HG03097 (cell line): ENCODE measurements around the gene GRAMD1A.
"Not testable (repeated sequence)": the region's sequence is repeated elsewhere in the genome, so short reads cannot be mapped to it uniquely, and the experiment has no call there.

Source experiments
- ATAC-seq: cut with Tn5 transposase; IDR thresholded peaks from one replicate; pipeline ENCODE4 v1.9.1; 2021; ENCODE audit not compliant: unreplicated experiment, low FRiP score

Gene GRAMD1A

DNA sequence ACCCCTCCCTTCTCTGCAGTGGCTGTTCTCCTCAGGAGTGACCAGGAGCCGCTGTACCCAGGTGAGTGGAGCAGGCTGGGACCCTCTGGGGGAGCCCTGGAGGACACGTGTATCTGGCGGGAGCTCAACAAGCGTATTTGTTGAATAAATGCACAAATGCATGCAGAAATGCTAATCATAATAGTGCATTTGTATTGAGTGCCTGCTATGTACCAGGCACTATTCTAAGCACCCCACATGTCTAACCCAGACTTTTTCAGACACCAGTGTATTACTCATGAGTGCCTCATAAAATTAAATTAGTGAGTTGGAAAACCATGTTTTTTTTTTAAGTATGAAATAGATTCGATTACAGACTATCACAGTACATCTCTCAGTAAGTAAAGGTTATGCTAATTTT is 49.3 kb downstream of the GRAMD1A start:
- ATAC-seq: no peak

DNA sequence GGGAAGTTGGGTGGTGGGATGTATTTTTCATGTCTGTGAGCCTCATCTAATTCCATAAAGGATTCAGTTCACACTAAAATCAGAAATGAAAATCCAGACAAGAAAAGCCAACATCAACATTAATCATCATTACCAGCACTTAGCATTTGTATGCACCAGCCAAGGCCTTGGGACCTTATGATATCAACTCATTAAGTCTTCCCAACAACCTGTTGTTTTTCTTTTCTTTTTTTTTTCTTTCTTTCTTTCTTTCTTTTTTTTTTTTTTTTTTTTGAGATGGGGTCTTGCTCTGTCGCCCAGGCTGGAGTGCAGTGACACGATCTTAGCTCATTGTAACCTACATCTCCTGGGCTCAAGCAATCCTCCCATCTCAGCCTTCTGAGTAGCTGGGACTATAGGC is 50.5 kb downstream of the GRAMD1A start:
- not testable (repeated sequence) for ATAC-seq

DNA sequence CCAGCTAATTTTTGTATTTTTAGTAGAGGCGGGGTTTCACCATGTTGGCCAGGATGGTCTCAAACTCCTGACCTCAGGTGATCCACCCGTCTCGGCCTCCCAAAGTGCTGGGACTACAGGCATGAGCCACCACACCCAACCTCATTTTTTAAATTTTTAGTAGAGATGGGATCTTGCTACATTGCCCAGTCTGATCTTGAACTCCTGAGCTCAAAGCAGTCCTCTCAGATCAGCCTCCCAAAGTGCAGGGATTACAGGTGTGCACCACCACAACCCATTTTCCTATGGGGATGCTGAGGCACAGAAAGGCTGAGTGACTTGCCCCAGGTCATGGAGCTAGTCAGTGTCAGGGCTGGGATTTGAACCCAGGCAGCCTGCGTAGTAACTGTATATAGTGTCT is 51.1 kb downstream of the GRAMD1A start:
- ATAC-seq: not testable (repeated sequence)

DNA sequence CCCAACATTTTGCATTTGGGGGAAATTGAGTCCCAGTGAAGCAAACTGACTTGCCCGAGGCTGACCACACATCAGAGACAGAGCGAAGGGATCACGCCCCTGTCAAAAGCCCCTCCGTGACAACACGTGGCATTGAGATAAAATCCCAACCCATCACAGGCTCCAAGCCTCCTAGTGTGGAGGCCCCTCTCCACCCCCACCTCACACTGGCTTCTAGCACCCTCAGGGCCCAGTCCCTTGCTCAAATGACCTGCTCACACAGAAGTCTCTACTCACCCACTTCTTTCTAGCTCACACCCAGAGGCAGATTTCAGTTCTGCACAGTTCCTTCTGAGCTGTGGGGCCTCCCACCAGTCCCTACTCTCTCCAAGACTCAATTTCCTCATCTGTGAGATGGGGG is 51.7 kb downstream of the GRAMD1A start:
- ATAC-seq: no peak

DNA sequence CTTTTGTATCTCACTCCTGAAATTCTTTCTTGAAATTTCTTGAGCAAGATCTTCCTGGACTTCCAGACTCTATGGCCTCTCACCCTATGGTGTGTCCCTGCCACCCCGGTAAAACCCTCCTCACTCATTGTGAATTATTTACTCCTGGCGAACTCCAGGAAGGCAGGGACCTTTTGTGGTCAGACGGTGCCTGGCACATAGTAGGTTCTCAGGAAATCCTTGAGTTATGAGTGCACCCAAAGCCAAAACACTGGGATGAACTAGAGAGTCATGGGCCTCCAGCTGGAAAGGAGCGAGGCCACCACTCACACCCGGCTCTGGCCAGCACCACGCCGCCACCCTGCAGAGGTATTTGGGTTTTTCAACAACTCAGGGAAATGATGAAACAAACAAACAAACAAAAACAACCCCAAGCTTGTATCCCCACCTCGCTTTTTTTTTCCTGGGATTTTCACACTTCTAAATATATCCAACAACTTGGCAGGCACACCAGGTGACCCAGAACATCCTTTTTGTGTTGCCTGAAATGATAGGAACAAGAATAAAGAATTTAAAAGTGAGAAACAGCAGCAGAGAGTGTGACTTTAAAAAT is 52.6 kb downstream of the GRAMD1A start:
- no peak for ATAC-seq

DNA sequence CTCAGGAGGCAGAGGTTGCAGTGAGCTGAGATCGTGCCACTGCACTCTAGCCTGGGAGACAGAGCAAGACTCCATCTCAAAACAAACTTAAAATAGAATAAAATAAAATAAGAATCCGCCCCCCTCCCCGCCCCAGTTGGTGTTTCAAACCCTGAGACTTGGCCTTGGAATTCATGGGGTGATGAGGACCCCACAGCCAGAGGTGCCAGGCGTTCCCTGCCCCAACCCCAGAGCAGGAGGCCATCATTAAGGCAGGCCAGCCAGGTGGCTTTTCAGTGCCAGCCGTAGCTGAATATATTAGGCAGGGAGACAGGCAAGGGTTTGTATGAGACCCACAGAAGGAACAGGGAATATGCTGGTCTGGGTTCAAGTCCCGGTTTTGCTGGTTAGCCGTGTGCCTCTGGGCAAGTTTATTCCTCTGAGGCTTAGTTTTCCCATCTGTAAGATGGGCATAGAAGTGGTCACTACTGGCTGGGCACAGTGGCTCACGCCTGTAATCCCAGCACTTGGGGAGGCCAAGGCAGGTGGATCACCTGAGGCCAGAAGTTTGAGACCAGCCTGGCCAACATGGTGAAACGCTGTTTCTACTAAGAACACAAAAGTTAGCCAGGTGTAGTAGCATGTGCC is 53.7 kb downstream of the GRAMD1A start:
- ATAC-seq: no peak

DNA sequence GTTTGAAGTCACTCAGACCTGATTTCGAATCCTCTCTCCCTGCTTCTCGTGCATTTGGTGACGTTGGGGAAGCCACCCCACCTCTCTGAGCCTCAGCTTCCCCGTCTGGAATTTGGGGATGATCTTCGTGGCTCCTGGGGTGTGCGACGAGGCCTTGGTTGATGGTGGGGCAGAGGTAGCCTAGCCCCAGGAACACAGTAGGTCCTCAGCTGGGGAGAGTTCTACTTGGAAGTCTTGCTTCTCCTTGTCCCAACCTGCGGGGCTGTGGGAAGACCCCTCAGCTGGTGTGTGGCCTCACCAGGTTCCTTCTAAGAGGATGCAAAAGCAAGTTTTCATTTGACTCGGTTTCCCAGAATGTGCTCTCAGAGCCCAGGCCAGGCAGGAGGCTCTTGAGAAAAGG is 54.5 kb downstream of the GRAMD1A start:
- no peak for ATAC-seq

DNA sequence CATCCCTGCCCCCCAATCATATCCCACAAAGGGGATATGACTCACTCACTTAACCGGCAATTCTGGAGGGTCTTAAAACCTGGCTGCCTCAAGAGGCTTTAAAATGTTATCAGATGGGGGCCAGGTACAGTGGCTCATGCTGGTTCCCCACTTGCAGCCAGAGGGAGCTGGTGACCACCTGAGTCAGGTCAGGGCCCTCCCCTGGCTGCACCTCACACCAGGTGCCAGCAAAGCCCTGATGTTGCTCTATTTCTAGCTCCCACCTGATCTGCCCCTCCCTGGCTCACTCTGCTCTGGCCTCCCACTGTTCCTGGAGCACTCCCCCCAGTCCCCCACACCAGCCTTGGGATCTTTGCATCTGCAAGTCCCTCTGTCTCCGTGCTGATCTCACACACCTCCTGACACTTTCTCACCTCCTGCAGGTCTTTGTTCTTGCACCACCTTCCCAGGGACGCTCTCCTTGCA is 55.6 kb downstream of the GRAMD1A start:
- no peak for ATAC-seq

DNA sequence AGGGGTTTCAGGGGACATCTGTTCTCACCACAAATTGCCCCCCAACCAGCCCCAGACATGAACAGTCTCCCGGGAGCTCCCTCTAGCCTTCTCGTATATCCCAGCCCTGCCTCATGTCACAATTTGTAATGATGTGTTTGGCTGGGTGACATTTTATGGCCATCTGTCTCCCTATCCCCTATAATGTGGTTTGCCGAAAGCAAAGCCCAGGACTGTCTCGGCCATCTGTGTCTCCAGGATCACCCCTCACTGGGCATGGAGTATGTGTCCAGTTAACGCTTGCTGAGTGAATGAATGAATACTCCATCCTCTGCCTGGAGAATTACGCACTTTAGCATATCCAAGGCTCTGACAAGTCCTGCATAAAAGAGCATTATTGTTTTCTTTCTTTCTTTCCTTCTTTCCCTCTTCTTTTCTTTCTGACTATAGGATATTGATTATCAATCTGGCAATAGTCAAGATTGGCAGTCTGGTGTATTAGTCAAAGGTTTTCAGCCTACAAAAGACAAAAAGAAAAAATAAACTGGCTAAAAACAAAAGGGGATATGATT is 56.5 kb downstream of the GRAMD1A start:
- ATAC-seq: no peak

DNA sequence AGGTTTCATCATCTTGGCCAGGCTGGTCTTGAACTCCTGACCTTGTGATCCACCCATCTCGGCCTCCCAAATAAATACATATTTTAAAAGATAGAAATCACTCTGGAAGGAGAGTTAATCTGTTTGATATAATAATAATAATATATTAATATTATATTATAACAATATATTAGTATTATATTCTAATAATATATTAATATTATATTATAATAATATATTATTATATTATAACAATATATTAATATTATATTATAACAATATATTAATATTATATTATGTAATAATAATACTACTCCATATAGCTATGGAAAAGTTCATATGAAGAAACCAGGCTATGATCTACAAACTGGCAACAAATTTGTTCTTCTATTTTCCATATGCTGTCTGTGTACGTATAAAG is 58.2 kb downstream of the GRAMD1A start:
- no peak for ATAC-seq

DNA sequence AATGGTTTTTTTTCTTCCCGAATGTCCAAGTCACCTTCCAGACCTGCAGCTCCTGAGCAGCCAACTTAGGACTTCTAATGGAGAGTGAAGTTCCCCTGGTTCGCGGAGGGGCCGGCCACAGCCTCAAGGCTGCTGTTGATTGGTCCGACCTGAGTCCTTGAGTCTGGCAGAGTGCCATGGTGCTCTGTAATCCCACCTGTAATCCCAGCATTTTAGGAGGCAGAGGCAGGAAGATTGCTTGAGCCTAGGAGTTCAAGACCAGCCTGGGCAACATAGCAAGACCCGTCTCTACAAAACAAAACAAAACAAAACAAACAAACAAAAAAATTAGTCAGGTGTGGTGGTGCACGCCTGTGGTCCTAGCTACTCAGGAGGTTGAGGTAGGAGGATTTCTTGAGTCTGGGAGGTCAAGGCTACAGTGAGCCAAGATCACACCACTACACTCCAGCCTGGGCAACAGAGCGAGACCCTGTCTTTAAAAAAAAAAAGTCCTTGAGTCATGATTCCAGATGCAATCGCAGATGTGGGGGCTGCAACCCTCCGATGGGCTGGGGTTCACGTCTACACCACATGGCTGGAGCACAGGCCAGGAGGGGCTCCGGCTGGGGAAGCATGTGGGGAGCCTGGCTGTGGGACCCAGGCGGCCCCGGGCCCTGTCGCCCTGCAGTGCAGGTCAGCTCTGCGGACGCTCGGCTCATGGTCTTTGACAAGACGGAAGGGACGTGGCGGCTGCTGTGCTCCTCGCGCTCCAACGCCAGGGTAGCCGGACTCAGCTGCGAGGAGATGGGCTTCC is 59.1 kb downstream of the GRAMD1A start:
- no peak for ATAC-seq

DNA sequence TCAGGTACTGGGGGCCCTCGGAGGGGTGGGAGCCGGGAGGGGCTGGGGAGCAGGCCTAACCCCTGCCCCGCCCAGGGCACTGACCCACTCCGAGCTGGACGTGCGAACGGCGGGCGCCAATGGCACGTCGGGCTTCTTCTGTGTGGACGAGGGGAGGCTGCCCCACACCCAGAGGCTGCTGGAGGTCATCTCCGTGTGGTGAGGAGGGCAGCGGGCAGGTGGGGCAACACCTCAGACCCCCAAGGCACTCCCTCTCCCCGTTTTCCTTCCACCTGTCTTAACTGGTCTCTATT is 59.6 kb downstream of the GRAMD1A start:
- no peak for ATAC-seq

DNA sequence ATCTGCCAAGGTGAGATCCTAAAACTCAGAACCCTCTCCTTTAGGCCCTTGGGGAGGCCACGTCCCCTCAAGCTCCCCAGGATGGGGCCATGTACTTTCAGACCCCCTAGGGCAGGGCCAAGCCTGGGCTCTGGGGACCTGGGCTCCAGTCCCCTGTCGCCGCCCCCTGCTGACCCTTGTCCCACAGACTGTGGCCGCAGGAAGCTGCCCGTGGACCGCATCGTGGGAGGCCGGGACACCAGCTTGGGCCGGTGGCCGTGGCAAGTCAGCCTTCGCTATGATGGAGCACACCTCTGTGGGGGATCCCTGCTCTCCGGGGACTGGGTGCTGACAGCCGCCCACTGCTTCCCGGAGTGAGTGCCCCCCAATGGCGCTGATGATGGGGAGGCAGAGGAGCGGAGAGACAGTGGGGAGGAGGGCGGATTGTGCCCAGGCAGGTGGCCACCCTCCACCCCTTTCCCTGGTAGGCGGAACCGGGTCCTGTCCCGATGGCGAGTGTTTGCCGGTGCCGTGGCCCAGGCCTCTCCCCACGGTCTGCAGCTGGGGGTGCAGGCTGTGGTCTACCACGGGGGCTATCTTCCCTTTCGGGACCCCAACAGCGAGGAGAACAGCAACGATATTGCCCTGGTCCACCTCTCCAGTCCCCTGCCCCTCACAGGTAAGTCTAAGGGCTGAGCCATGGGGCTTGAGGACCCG is 60.2 kb downstream of the GRAMD1A start:
- ATAC-seq: no peak

DNA sequence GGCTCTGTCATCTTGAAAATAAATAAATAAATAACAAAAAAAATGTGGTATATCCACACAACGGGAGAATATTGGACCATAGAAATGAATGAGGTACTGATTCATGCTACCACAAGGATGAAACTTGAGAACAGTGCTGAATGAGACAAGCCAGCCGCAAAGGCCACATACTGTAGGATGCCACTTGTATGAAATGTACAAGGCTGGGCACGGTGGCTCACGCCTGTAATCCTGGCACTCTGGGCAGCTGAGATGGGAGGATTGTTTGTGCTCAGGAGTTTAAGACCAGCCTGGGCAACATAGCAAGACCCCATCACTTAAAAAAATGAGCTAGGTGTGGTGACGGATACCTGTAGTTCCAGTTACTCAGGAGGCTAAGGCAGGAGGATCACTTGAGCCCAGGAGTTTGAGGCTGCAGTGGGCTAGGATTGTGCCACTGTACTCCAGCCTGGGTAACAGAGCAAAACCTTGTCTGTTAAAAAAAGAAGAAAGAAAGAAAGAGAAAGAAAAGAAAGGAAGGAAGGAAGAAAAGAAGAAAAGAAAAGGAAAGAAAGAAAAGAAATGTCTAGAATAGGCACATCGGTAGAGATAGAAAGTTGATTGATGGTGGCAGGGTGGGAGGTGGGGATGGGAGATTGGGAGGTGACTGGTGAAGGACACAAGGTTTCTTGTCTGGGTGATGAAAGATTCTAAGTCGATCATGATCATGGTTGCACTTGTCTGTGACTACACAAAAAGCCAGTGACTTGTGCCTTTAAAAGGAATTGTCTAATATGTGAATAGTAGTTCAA is 61.7 kb downstream of the GRAMD1A start:
- ATAC-seq: no peak

DNA sequence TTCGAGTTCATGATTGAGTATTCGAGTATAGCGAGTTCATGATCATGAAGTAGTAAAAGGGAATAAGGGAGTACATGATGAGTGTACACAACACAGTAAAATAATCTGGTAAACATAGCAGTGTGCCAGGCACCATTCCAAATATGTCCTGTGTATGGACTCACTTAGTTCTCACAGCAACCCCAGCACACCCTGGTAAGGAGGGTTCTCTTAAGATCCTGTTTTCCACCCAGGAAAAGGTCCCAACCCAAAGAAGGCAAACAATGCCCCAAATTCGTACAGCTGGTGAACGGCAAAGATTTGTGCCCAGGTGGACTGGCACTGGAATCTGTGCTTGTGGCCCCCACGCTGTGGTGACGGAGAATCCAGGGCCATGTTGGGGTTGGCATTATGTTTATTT is 62.8 kb downstream of the GRAMD1A start:
- no peak for ATAC-seq

DNA sequence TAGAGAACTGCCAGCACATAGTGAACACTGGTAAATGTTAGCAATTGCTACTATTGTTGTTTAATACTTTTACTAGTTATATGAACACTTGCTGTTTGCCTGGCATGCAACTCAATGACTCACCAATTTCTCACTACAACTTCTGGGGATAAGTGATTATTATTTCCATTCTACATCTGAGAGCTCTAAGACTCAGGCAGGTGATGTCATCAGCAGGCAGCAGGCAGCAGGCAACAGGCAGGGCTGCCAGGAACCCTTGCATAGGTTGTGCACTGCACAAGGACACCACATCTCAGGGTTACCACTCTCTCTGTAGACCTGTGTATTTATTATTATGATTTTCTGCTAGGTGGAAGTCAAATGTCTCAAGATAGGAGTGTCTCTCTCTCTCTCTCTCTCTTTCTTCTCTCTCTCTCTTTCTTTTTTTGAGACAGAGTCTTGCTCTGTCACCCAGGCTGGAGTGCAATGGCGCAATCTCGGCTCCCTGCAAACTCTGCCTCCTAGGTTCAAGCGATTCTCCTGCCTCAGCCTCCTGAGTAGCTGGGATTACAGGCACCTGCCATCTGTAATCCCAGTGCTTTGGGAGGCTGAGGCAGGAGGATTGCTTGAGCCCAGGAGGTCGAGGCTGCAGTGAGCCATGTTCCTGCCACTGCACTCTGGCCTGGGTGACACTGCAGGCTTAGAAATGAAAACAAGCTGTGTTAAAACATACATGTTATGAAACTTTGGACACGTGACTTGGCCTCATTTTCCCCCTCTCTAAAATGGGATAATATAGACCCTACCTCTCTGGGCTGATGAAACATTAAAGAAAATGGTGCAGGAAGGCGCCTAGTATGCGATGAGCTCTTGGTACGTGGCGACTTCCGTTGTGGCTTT is 64.1 kb downstream of the GRAMD1A start:
- no peak for ATAC-seq

DNA sequence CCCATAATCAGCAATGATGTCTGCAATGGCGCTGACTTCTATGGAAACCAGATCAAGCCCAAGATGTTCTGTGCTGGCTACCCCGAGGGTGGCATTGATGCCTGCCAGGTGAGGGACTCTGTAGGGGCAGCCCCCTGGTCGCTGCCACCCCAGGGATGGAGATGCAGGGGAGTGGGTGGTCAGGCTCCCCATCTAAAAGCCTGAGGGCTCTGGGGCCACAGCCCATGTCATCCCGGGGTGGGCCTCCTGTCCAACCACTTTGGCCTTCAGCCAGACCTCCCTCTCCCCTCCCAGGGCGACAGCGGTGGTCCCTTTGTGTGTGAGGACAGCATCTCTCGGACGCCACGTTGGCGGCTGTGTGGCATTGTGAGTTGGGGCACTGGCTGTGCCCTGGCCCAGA is 65.5 kb downstream of the GRAMD1A start:
- no peak for ATAC-seq

DNA sequence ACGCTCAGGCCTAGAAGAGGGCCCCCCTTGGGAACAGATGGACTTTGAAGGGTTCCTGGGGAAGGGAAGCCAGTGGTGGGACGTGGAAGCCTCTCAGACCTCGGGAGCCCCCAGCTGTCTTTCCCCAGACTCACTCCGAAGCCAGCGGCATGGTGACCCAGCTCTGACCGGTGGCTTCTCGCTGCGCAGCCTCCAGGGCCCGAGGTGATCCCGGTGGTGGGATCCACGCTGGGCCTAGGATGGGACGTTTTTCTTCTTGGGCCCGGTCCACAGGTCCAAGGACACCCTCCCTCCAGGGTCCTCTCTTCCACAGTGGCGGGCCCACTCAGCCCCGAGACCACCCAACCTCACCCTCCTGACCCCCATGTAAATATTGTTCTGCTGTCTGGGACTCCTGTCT is 66.0 kb downstream of the GRAMD1A start:
- ATAC-seq: no peak
